ENCODE measurements around the gene NFIX.
"Not testable (repeated sequence)": the region's sequence is repeated elsewhere in the genome, so short reads cannot be mapped to it uniquely, and the experiment has no call there.

Gene NFIX

GRCh38 chr19:12994701-12995595, at the start of gene NFIX:
TSS of gene NFIX (plus strand) at chr19:12995475. CDS start at chr19:12995838, 363 bp downstream.
- DNase-seq: peak; percentile 79

- peak; percentile 98 for DNase-seq
Measured at GRCh38 chr19:12945479-12946091, 49.7 kb upstream of the NFIX start, which contains the start of gene RAD23A. TSS of gene RAD23A (plus strand) at chr19:12945862. CDS start at chr19:12945949, 87 bp downstream.

- DNase-seq: peak; percentile 83
Measured at GRCh38 chr19:12946092-12946721, 49.1 kb upstream of the NFIX start.

GRCh38 chr19:12946731-12947496, 48.4 kb upstream of the NFIX start:
- no peak for DNase-seq

- DNase-seq: no peak
Measured at GRCh38 chr19:12947702-12948611, 47.3 kb upstream of the NFIX start.

DNA sequence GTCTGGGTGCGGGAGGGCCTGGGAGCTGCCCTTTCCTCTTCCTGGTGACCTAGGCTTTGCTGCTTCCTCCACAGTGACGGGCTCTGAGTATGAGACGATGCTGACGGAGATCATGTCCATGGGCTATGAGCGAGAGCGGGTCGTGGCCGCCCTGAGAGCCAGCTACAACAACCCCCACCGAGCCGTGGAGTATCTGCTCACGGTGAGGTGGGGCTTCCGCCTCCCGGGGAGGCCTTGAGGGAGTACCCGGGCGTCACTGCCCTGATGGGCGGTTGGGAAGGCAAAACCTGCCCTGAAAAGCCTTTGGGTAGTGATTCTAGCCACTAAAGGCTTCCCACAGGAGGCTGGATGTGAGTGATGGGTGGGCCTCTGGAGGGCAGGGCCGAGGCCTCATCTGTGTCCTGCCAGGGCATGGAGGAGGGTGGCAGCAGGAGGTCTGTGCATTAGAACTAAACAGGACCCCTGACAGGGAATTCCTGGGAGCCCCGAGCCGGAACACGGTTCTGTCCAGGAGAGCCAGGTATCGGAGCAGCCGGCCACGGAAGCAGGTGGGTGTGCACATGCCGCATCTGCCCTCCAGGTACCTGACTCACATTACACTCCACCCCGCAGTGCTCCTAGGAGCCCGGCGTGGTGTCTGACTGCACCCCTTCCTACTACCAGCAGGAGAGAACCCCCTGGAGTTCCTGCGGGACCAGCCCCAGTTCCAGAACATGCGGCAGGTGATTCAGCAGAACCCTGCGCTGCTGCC, 46.5 kb upstream of the NFIX start:
- DNase-seq: no peak

- DNase-seq: no peak
Measured at GRCh38 chr19:12949363-12950283, 45.7 kb upstream of the NFIX start.

DNA sequence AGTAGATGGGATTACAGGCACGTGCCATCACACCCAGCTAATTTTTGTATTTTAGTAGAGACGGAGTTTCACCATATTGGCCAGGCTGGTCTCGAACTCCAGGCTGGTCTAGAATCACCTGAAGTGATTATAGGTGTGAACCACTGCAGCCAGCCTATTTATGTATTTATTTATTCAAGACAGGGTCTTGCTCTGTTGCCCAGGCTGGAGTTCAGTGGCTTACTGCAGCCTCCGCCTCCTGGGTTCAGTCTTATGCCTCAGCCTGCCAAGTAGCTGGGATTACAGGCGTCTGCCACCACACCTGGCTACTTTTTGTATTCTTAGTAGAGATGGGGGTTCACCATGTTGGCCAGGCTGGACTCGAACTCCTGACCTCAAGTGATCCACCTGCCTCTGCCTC, 43.2 kb upstream of the NFIX start:
- DNase-seq: not testable (repeated sequence)

DNA sequence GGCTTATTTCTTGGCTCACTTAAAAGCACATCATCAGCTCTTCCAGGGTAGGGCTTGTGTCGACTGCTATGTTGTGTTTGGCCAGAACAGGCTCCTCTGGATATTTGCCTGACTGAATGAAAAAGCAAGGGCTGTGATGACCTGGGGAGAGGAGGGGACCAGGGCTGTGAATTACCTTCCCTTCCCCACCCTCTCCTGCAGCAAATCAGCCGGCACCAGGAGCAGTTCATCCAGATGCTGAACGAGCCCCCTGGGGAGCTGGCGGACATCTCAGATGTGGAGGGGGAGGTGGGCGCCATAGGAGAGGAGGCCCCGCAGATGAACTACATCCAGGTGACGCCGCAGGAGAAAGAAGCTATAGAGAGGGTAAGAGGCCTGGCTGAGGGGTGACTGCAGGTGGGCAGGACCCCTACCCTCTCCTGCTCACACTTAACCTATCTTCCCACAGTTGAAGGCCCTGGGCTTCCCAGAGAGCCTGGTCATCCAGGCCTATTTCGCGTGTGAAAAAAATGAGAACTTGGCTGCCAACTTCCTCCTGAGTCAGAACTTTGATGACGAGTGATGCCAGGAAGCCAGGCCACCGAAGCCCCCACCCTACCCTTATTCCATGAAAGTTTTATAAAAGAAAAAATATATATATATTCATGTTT, 42.7 kb upstream of the NFIX start:
- peak; percentile 81 for DNase-seq

DNA sequence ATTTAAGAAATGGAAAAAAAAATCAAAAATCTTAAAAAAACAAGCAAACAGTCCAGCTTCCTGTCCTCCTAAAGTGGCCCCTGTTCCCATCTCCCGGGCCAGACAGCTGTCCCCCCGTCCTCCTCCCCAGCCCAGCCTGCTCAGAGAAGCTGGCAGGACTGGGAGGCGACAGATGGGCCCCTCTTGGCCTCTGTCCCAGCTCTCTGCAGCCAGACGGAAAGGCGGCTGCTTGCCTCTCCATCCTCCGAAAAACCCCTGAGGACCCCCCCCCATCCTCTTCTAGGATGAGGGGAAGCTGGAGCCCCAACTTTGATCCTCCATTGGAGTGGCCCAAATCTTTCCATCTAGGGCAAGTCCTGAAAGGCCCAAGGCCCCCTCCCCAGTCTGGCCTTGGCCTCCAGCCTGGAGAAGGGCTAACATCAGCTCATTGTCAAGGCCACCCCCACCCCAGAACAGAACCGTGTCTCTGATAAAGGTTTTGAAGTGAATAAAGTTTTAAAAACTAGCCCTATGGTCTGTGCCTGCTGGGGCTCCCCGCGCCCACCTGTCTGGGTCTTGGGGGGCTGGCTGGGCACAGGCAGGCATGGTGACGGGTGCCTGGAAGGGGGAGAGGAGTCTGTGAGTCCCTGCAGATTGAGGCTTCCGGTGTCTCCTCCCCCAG, 42.0 kb upstream of the NFIX start:
- DNase-seq: peak; percentile 49

GRCh38 chr19:12953799-12954611, 41.3 kb upstream of the NFIX start:
- no peak for DNase-seq

GRCh38 chr19:12954612-12954962, 40.7 kb upstream of the NFIX start:
- DNase-seq: no peak

- not testable (repeated sequence) for DNase-seq
Measured at GRCh38 chr19:12955575-12955974, 39.7 kb upstream of the NFIX start.

GRCh38 chr19:12955996-12956395, 39.3 kb upstream of the NFIX start:
- DNase-seq: no peak

GRCh38 chr19:12956446-12957388, 38.6 kb upstream of the NFIX start, which contains the start of gene GADD45GIP1:
TSS of gene GADD45GIP1 (minus strand) at chr19:12957223. CDS start at chr19:12957212, 11 bp downstream.
- DNase-seq: peak; percentile 84

DNA sequence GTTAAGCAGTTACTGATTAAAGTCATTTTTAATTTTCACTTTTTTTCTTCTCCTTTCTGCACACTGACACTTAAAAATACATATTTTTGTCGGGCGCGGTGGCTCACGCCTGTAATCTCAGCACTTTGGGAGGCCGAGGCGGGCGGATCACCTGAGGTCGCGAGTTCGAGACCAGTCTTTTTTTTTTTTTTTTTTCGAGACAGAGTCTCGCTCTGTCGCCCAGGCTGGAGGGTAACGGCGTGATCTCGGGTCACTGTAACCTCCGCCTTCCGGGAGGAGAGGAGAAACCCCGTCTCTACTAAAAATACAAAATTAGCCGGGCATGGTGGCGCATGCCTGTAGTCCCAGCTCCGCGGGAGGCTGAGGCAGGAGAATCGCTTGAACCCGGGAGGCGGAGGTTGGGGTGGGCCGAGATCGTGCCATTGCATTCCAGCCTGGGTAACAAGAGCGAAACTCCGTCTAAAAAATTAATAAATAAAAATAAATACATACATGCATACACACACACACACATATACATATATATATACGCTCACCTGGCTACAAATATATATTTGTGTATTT, 37.8 kb upstream of the NFIX start:
- not testable (repeated sequence) for DNase-seq

All from fibroblast of skin of right biceps (primary cell).